ENCODE measurements around the gene IRF4.
A peak's percentile ranks its signal among the peaks of the same experiment; 100 is the strongest.

IRF4 gene

GRCh38 chr6:398558-399078 lies 7.1 kb downstream of the IRF4 start:
- DNase-seq (ENCODE audit: low spot score), result no peak

GRCh38 chr6:399785-400534 lies 8.4 kb downstream of the IRF4 start:
- DNase-seq (ENCODE audit: low spot score), result peak; percentile 38

- no peak for DNase-seq (ENCODE audit: low spot score)
Observed at GRCh38 chr6:400815-401214, 9.3 kb downstream of the IRF4 start.

DNA sequence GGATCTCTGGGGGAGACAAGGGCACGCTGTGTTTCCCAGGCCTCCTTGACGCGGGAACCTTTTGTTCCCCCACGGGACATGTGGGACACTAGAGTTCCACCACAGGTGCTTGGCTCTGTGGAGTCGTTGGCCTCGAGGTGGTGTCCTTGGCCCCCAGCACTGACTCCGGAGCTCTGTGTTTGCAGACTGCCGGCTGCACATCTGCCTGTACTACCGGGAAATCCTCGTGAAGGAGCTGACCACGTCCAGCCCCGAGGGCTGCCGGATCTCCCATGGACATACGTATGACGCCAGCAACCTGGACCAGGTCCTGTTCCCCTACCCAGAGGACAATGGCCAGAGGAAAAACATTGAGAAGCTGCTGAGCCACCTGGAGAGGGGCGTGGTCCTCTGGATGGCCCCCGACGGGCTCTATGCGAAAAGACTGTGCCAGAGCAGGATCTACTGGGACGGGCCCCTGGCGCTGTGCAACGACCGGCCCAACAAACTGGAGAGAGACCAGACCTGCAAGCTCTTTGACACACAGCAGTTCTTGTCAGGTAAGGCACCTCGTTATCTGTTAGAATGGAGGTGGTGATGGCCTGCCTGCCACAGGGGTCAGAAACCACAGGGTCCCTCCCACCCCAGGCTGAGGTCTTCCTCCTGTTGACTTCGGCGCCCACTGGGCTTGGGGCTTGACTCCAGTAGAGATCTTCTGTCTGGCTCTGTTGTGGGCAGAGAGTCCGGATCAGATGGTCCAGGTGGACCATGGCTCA lies 9.9 kb downstream of the IRF4 start:
- DNase-seq (ENCODE audit: low spot score), result no peak

- no peak for DNase-seq (ENCODE audit: low spot score)
Observed at GRCh38 chr6:401994-402640, 10.6 kb downstream of the IRF4 start.

DNA sequence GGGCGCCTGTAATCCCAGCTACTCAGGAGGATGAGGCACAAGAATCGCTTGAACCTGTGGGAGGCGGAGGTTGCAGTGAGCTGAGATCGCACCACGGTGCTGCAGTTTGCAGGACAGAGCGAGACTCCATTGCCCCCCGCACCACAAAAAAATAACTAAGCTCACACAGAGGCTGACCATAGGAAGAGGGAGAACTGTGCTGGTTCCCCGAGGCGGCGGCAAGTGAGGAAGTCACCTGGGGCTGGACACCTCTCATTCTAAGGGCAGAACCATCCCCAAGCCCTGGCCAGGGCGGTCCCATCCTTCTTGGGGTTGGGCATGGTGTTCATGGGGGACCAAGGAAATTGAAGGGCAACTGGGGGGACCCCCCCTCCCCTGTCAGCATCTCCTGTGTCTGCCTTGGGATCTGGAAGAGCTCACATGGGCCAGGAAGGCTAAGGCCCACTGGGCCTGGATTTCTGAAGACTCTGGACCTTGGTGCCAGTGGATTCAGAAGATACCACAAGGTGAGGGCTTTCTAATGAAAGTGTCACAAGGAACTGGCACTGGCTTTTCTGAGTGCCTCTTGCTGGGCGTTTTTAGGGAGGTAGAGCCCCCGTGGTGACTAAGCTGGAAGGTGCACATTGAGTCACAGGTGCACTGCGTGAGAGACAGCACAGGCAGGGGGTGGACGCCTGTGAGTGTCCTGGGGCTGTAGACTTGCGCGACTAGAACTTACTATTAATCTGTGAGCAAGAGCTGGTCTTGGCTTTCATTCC lies 11.5 kb downstream of the IRF4 start:
- DNase-seq (ENCODE audit: low spot score), result no peak

DNA sequence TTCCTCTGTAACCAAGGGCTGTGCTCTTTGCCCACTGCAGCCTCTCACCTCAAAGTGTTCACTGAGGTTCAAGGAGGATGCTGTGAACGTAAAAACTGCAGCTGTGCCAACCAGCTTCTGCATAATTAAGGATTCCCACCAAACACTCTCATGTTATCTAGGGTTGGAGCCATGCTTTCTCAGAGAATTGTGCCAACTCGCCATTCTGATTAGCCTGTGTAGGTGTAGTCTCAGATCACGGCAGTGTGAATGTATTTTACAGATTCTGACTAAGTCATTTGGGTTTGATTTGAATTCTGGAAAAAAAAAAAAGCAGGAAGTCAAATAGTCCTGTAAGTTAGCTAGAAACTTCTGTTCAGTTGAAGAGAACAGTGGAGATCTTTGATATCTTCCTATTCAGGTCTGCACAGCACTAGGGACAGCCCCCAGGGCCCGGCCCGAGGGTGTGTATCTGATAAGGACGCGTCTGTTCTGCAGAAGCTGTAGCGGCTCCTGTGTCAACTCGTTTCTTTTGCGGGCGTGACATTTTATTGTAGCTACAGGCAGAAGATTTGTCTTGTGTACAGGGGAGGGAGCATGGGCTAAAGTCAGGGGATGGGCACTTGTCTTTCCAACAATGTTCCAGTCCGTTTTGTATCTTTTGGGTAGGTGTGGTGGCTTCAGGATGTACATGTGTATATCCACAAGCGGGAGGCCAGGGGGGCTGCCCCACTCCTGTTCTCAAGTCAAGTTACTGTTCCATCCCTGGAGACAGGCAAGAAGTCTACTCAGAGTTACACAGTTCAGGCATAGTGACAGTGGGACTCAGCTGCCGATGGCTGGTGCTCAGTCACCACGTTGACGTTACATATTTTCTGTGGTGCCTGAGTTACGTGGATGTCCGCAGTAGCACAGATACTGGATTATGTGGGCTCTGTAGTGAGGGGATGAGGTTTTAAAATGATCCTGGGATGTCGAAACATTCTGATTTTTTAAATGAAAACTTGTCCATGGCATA lies 12.4 kb downstream of the IRF4 start:
- DNase-seq (ENCODE audit: low spot score), result no peak

- peak; percentile 41 for DNase-seq (ENCODE audit: low spot score)
Observed at GRCh38 chr6:404685-405423, 13.3 kb downstream of the IRF4 start.

DNA sequence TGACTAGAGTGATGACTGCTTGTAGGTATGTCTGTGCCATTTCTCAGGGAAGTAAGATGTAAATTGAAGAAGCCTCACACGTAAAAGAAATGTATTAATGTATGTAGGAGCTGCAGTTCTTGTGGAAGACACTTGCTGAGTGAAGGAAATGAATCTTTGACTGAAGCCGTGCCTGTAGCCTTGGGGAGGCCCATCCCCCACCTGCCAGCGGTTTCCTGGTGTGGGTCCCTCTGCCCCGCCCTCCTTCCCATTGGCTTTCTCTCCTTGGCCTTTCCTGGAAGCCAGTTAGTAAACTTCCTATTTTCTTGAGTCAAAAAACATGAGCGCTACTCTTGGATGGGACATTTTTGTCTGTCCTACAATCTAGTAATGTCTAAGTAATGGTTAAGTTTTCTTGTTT lies 16.6 kb downstream of the IRF4 start:
- no peak for DNase-seq (ENCODE audit: low spot score)

- peak; percentile 36 for DNase-seq (ENCODE audit: low spot score)
Observed at GRCh38 chr6:408599-409102, 17.1 kb downstream of the IRF4 start.

- no peak for DNase-seq (ENCODE audit: low spot score)
Observed at GRCh38 chr6:409370-409972, 17.9 kb downstream of the IRF4 start.

GRCh38 chr6:410555-411395 lies 19.2 kb downstream of the IRF4 start:
- DNase-seq (ENCODE audit: low spot score), result no peak

DNA sequence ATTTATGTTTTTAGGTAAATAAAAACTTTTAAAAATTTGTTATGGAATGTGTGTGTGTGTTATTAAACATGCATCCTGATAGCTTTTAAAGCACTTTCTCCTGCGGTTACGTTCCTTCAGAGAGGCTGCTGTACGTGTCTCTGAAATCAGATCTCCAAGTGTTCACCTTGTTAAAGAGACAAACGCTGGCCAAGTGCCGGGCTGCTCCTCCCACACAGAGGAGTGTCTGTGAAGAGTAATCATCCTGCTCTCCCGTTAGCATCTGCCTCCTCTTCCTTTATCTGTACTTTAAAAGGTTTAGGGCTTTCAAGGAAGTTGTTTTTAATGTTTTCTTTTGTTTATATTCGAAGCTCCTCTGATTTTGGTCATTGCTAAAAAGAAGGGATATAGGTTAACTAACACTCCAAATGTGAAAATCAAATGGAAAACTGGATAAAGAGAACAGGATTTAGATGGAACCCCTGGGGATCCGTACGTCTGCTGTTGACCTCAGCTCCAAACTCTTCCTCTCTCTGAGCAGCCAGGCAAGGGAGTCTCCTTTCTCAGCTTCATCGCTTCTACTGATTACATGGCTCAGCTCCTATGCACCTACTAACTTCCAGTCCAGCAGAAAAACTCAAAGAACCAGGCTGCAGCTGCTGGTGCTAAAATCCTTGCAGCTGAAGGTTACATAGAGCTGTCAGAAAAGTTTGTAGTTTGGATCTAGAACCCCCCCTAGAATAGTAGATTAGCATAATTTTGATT lies 20.0 kb downstream of the IRF4 start:
- DNase-seq (ENCODE audit: low spot score), result no peak

- no peak for DNase-seq (ENCODE audit: low spot score)
Observed at GRCh38 chr6:412146-412886, 20.8 kb downstream of the IRF4 start.

DNA sequence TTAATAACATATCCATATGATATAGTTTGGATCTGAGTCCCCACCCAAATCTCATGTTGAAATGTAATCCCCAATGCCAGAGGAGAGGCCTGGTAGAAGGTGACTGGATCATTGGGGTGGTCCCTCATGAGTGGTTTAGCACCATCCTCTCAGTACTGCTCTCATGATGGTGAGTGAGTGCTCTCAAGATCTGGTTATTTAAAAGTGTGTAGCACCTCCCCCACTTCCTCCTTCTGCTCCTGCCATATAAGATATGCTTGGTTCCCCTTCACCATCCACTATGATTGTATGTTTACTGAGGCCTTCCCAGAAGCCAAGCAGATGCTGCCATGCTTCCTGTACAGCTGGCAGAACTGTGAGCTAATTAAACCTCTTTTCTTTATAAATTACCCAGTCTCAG lies 22.9 kb downstream of the IRF4 start:
- no peak for DNase-seq (ENCODE audit: low spot score)

GRCh38 chr6:415087-415486 lies 23.5 kb downstream of the IRF4 start:
- DNase-seq (ENCODE audit: low spot score), result no peak

- no peak for DNase-seq (ENCODE audit: low spot score)
Observed at GRCh38 chr6:421211-421610, 29.7 kb downstream of the IRF4 start.
